ENCODE results near the gene SLC35F5. TPM values are rescaled to one million over a fixed set of nuclear protein-coding genes. Genes with fewer than 3 reads are reported as not detected.

Gene SLC35F5
- total RNA-seq, 2 donors from 2014 or later = 38.7 to 54.3 TPM

- Histone ChIP-seq H3K27me3 (no peaks in the 10 kb centered on the region), H3K9me3 (no peaks in the 10 kb centered on the region), H3K36me3 (peaks cover 7% of the 10 kb centered on the region), H3K27ac (peak overlapping the region; percentile 95 to 98), H3K4me1 (peaks cover 0 to 20% of the 10 kb centered on the region in 2 donors), H3K4me3 (peak overlapping the region; percentile 87 to 95)
- no peak for DNase-seq (ENCODE audit: low spot score)
- no peak for TF ChIP-seq CTCF (IDR thresholded peaks at IDR 0.05)
Measured at GRCh38 chr2:113755035-113755834, 1.2 kb downstream of the SLC35F5 start.

DNA sequence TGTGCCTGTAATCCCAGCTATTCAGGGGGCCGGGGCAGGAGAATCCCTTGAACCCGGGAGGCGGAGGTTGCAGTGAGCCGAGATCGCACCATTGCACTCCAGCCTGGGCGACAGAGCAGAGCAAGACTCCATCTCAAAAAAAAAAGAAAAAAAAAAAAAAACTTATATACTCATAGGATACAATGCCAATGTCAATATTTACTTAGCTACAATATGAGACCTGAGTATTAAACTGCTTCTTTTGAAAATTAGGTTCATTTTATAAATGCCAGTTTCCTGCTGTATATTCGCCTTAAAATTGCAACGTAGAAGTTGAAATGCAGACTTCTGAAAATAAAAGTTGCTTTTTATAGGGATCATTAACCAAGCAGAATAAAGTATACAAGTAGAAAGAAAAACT is 2.3 kb downstream of the SLC35F5 start:
- no peak for DNase-seq (ENCODE audit: low spot score)
- H3K27ac ChIP-seq = no peak overlapping the region
- TF ChIP-seq CTCF (IDR thresholded peaks at IDR 0.05) = no peak
- H3K4me1 ChIP-seq = peaks cover 0 to 20% of the 10 kb centered on the region in 2 donors
- no peak overlapping the region for H3K4me3 ChIP-seq
- peaks cover 9% of the 10 kb centered on the region for H3K36me3 ChIP-seq
- H3K27me3 ChIP-seq = no peaks in the 10 kb centered on the region
- H3K9me3 ChIP-seq = no peaks in the 10 kb centered on the region

DNA sequence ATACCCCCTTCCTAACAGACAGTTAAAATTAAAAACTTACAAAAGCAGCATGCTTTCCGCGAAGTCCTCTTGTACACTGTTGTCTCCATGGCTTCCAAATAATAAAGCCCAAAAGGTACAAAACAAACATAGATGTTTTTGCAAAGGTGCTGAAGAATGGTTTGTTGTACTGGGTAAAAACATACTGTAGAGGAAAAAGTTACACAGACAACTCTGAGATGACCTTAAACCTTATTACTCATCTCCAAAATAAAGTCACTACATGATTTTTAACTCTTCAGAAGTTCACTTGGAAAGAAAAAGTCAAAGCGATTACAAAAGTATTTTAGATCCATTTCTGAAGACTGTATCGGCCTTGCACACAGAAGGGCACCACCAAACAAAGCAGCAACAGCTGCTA is 6.1 kb downstream of the SLC35F5 start:
- TF ChIP-seq CTCF (IDR thresholded peaks at IDR 0.05) = no peak
- no peak for DNase-seq (ENCODE audit: low spot score)
- Histone ChIP-seq H3K27me3 (no peaks in the 10 kb centered on the region), H3K27ac (no peak overlapping the region), H3K36me3 (peaks cover 28% of the 10 kb centered on the region), H3K4me1 (peaks cover 0 to 11% of the 10 kb centered on the region in 2 donors), H3K4me3 (no peak overlapping the region), H3K9me3 (no peaks in the 10 kb centered on the region)

DNA sequence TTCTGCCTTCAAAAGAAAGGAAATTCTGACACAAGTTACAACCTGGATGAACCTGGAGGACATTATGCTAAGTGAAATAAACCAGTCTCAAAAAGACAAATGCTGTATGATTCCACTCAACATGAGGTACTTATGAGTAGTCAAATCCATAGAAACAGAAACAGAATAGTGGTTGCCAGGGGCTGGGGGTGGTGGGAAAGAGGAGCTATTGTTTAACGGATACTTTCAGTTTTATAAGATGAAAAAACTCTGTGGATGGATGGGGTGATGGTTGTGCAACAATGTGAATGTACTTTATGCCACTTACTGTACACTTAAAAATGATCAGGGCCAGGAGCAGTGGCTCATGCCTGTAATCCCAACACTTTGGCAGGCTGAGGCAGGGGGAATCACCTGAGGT is 15.4 kb downstream of the SLC35F5 start:
- no peak overlapping the region for H3K4me3 ChIP-seq
- no peaks in the 10 kb centered on the region for H3K4me1 ChIP-seq
- H3K27ac ChIP-seq = no peak overlapping the region
- no peak for DNase-seq (ENCODE audit: low spot score)
- no peaks in the 10 kb centered on the region for H3K9me3 ChIP-seq
- TF ChIP-seq CTCF (IDR thresholded peaks at IDR 0.05) = no peak
- H3K27me3 ChIP-seq = no peaks in the 10 kb centered on the region
- peaks cover 73% of the 10 kb centered on the region for H3K36me3 ChIP-seq

- no peak for TF ChIP-seq CTCF (IDR thresholded peaks at IDR 0.05)
- H3K9me3 ChIP-seq = no peaks in the 10 kb centered on the region
- no peaks in the 10 kb centered on the region for H3K27me3 ChIP-seq
- peaks cover 66% of the 10 kb centered on the region for H3K36me3 ChIP-seq
- no peak overlapping the region for H3K27ac ChIP-seq
- no peak overlapping the region for H3K4me3 ChIP-seq
- no peak for DNase-seq (ENCODE audit: low spot score)
- no peaks in the 10 kb centered on the region for H3K4me1 ChIP-seq
Measured at GRCh38 chr2:113739849-113740248, 16.6 kb downstream of the SLC35F5 start.

GRCh38 chr2:113734185-113734584 is 22.3 kb downstream of the SLC35F5 start:
- Histone ChIP-seq H3K9me3 (no peaks in the 10 kb centered on the region), H3K4me3 (no peak overlapping the region), H3K27me3 (no peaks in the 10 kb centered on the region), H3K27ac (no peak overlapping the region), H3K4me1 (no peaks in the 10 kb centered on the region), H3K36me3 (peaks cover 36% of the 10 kb centered on the region)
- TF ChIP-seq CTCF (IDR thresholded peaks at IDR 0.05) = no peak
- no peak for DNase-seq (ENCODE audit: low spot score)
